GM18951 (cell line): ENCODE results near the gene C6orf132.
"Not testable (repeated sequence)": the region's sequence is repeated elsewhere in the genome, so short reads cannot be mapped to it uniquely, and the experiment has no call there.

Source experiments
- POLR2A ChIP-seq: IDR thresholded peaks from 4 replicates; pipeline ENCODE4 v1.6.1; 2011; ENCODE audit warnings: mild to moderate bottlenecking; ENCODE audit not compliant: insufficient read length, insufficient read depth; ENCODE audit errors: extremely low read depth
- in situ Hi-C: fragments of 300-500 bp; cut with MboI; formaldehyde crosslinking; loops from one replicate; pipeline ENCODE4 v1.12.0; 2022; ENCODE audit warnings: low sequenced_read_pairs, mixed read lengths, inconsistent platforms; ENCODE audit not compliant: unreplicated experiment

Gene C6orf132

GRCh38 chr6:42154461-42155209, 12.2 kb upstream of the C6orf132 start:
- TF ChIP-seq POLR2A = no peak
- in situ Hi-C loops = no loop called here

GRCh38 chr6:42153921-42154320, 11.5 kb upstream of the C6orf132 start:
- in situ Hi-C loops = no loop called here
- TF ChIP-seq POLR2A = no peak

GRCh38 chr6:42152528-42153213, 10.3 kb upstream of the C6orf132 start:
- in situ Hi-C loops = not testable (repeated sequence)

DNA sequence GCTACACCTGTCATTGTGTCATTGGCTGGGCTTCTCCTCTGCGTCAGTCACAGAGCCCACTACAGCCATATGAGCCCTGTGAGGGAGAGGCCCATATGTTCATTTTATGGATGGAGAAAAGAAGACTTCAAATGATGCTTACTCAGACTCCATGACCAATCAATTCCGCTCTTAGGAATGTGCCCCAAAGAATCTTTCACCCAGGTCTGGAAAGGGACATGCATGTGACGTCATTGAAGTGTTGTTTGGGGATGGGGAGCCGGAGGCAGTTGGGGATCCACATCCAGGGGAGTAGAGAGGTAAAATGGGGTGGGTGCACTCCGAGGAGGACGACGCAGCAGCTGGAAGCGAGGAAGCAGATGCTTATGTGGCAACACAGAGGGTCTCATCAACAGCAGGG, 9.6 kb upstream of the C6orf132 start:
- in situ Hi-C loops = no loop called here
- TF ChIP-seq POLR2A = no peak

- in situ Hi-C loops = no loop called here
- no peak for TF ChIP-seq POLR2A
These were observed 7.8 kb upstream of the C6orf132 start for GRCh38 chr6:42150254-42150653.

DNA sequence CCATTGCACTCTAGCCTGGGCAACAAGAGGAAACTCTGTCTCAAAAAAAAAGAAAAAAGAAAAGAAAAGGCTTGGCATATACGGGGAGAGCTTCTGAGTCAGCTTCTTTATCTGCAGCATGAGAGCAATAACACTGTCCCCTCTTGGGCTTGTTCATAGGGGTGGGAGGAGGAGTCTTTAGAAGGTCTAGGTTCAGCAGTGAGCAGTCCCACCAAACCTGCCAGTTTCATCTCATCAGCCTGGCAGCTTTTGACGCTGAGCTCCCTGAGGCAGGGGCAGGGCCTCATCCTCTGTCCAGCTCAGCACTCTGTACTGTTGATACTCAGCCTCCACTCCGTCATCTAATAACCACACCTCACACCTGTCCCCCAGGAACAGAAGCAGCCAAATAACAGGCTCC, 5.6 kb upstream of the C6orf132 start:
- in situ Hi-C loops = no loop called here
- TF ChIP-seq POLR2A = no peak

DNA sequence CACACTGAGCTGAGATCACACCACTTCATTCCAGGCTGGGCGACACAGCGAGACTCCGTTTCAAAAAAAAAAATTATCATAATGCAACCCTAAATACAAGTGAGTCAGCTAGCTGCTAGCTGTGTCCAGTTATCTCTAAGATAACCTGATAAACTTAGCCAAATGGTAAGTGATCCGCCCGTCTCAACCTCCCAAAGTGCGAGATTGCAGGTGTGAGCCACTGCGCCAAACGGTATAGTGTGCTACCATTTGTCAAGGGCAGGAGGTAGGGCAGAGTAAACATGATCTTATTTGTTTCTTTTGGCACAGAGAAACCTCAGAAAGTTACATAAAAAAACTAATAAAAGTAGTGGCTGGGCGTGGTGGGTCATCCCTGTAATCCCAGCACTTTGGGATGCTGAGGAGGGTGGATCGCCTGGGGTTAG, 4.7 kb upstream of the C6orf132 start:
- in situ Hi-C loops = no loop called here
- TF ChIP-seq POLR2A = no peak

DNA sequence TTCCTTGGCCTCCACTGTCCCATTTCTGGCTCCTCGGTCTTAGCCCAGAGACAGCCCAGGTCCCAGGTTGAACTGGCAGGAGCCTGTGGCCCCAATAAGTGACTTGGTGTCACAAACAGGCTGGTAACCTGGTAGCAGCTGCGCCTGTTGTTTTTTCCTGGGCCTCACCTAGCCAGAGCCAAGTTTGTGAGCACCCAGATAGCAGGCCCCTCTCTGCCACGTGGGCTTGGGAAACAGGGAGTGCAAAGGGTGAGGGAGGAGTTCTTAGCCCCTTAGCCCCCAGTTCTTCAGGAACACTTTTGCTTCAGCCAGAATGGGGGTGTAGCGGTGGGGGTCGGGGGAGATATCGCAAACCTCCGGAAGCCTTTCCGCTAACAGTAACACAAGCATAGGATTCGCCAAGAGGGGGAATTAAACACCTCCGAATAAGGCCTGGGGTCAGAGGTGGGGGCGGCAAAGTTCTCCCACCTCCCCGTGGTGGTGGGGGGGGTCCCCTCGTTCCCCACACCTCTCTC, 760 bp downstream of the C6orf132 start:
- TF ChIP-seq POLR2A = no peak
- in situ Hi-C loops = no loop called here

GRCh38 chr6:42140756-42141602, 1.4 kb downstream of the C6orf132 start:
- no peak for TF ChIP-seq POLR2A
- in situ Hi-C loops = no loop called here

GRCh38 chr6:42140032-42140431, 2.4 kb downstream of the C6orf132 start:
- in situ Hi-C loops = no loop called here
- TF ChIP-seq POLR2A = no peak

DNA sequence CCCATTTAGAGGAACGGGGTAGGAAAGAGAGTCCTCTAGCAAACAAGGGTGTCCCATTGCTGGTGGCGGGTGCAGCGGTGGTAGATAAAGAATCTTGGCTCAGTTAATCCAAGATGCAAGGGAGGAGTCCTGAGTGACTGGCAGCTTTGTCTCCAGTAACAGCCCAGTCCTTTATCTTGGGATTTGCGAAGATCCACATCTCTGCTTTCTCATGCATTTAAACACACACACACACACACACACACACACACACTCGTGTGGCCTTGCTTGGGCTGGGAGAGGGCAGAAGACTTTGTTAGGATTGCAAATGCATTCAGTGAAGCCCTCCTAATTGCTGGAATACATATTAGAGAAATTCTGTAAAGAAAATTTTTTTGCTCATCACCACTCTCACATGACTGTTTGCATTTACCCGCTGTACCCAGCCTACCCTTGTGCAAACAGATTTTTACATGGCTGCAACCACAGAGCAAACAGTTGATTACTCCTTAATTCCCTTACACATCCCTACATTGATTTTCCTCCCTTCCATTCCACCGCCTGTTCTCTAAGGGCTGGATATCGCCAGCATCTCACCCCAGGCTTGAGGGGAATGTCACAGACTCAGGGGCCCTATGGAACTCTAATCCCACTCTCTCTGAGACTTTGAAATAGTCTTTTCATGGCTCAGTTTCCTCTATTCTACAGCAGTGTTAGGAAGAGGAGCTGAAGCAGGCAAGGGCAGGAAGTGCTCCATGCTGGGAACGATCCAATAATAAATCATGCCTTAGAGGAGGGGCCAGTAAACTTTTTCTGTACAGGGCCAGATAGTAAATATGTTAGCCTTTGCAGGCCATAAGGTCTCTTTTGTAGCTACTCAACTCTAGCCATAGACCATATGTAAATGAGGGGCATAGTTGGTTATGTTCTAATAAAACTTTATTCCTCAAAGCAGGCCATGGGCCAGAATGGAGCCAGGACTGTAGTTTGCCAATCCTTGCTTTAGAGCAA, 3.5 kb downstream of the C6orf132 start:
- in situ Hi-C loops = no loop called here
- TF ChIP-seq POLR2A = no peak

DNA sequence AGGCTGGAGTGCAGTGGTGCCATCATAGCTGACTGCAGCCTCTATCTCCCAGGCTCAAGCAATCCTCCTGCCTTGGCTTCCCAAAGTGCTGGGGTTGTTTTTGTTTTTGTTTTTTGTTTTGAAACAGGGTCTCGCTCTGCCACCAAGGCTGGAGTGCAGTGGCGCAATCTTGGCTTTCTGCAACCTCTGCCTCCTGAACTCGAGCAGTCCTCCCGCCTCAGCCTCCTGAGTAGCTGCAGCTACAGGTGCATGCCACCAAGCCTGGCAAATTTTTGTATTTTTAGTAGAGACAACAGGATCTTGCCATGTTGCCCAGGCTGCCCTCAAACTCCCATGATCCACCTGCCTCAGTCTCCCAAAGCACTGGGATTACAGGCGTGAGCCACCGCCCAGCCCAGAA, 4.2 kb downstream of the C6orf132 start:
- no peak for TF ChIP-seq POLR2A
- in situ Hi-C loops = no loop called here

GRCh38 chr6:42137194-42137753, 5.1 kb downstream of the C6orf132 start:
- TF ChIP-seq POLR2A = no peak
- in situ Hi-C loops = no loop called here
